GM10248 (cell line): ENCODE measurements around the gene APOC1.

Experiments used
- CTCF ChIA-PET: fragments of 300-600 bp; sonication (Branson Sonifier 250); formaldehyde crosslinking; extraction: SDS; loops from one replicate; lab custom pipeline; 2021; ENCODE audit warnings: antibody characterized with exemption; lab: Yijun Ruan, JAX
- POLR2A ChIA-PET: fragments of 350-650 bp; sonication (Branson Sonifier 250); formaldehyde crosslinking; extraction: SDS; loops from one replicate; lab custom pipeline; 2020; ENCODE audit warnings: antibody characterized with exemption; lab: Yijun Ruan, JAX
- DNase-seq: peaks from one replicate; pipeline ENCODE4 v3.0.0; 2012; ENCODE audit errors: extremely low spot score
- CTCF ChIP-seq: IDR thresholded peaks from 2 replicates; pipeline ENCODE4 v1.5.1; 2012; ENCODE audit warnings: mild to moderate bottlenecking, low read depth; ENCODE audit errors: extremely low read depth, missing control alignments, control extremely low read depth

The APOC1 gene

GRCh38 chr19:44889830-44890365 lies 24.5 kb upstream of the APOC1 start:
- POLR2A ChIA-PET: no interaction called here
- no peak for TF ChIP-seq CTCF
- CTCF ChIA-PET: interaction anchor here (0.7 to 1.5 kb wide), 4 partner anchors 14 to 200 kb away, joined by 3 to 5 read pairs (median 4); partner anchors contain the start of gene NECTIN2
- DNase-seq: no peak

GRCh38 chr19:44890366-44891015 lies 23.9 kb upstream of the APOC1 start:
- CTCF ChIA-PET: interaction anchor here (0.6 to 1.5 kb wide), 5 partner anchors 14 to 201 kb away, joined by 3 to 5 read pairs (median 3); partner anchors contain the start of gene NECTIN2
- POLR2A ChIA-PET: interaction anchor here (0.8 kb wide), 1 partner anchor 297 kb away, joined by 4 read pairs; no protein-coding TSS in a partner anchor
- TF ChIP-seq CTCF: no peak
- DNase-seq: peak; percentile 99

- ChIA-PET CTCF (interaction anchor here (0.6 to 1.6 kb wide), 4 partner anchors 12 to 202 kb away, joined by 3 to 10 read pairs (median 4); no protein-coding TSS in a partner anchor), POLR2A (interaction anchor here (0.8 kb wide), 1 partner anchor 298 kb away, joined by 4 read pairs; no protein-coding TSS in a partner anchor)
- no peak for TF ChIP-seq CTCF
- no peak for DNase-seq
These were observed 23.2 kb upstream of the APOC1 start, which contains the start of gene TOMM40 for GRCh38 chr19:44891016-44891882. TSS of gene TOMM40 (plus strand) at chr19:44891254. CDS start at chr19:44891416, 162 bp downstream.

- ChIA-PET CTCF (interaction anchor here (1.0 to 1.6 kb wide), 3 partner anchors 11 to 59 kb away, joined by 5 to 10 read pairs (median 5); partner anchors contain the start of gene APOE), POLR2A (no interaction called here)
These were observed 21.5 kb upstream of the APOC1 start for GRCh38 chr19:44892932-44893331.

GRCh38 chr19:44893332-44894051 lies 20.9 kb upstream of the APOC1 start:
- CTCF ChIA-PET: interaction anchor here (1.6 kb wide), 1 partner anchor 10 kb away, joined by 10 read pairs; no protein-coding TSS in a partner anchor
- POLR2A ChIA-PET: no interaction called here
- no peak for DNase-seq
- TF ChIP-seq CTCF: no peak

More at GRCh38 chr19:44892932-44893331, 21.5 kb upstream of the APOC1 start:
- TF ChIP-seq CTCF: no peak
- no peak for DNase-seq
